Neural cell (in vitro differentiated cells): ENCODE measurements around the gene MAP6.

ENCODE experiments used
- CTCF ChIP-seq: fragments of 450-650 bp; IDR thresholded peaks from 2 replicates; pipeline ENCODE4 v1.5.1; 2014; ENCODE audit warnings: antibody characterized with exemption, mild to moderate bottlenecking, moderate library complexity; ENCODE audit not compliant: poor library complexity, severe bottlenecking
- EP300 ChIP-seq: fragments of 450-650 bp; conservative IDR thresholded peaks from 2 replicates; pipeline ENCODE4 v1.6.1; 2014; ENCODE audit warnings: antibody characterized with exemption, mild to moderate bottlenecking, moderate library complexity; ENCODE audit not compliant: poor library complexity, severe bottlenecking
- EZH2 ChIP-seq: fragments of 200-600, 300-800 bp; shearing (Covaris generic), sonication (generic); IDR thresholded peaks from 2 replicates; pipeline ENCODE4 v1.6.1; 2014; ENCODE audit warnings: antibody characterized with exemption, low read length, borderline replicate concordance, mild to moderate bottlenecking; ENCODE audit not compliant: insufficient read depth, poor library complexity, severe bottlenecking
- POLR2AphosphoS5 ChIP-seq: IDR thresholded peaks from 2 replicates; pipeline ENCODE4 v1.6.1; 2012
- REST ChIP-seq: IDR thresholded peaks from 2 replicates; pipeline ENCODE4 v1.6.1; 2012; ENCODE audit warnings: borderline replicate concordance

DNA sequence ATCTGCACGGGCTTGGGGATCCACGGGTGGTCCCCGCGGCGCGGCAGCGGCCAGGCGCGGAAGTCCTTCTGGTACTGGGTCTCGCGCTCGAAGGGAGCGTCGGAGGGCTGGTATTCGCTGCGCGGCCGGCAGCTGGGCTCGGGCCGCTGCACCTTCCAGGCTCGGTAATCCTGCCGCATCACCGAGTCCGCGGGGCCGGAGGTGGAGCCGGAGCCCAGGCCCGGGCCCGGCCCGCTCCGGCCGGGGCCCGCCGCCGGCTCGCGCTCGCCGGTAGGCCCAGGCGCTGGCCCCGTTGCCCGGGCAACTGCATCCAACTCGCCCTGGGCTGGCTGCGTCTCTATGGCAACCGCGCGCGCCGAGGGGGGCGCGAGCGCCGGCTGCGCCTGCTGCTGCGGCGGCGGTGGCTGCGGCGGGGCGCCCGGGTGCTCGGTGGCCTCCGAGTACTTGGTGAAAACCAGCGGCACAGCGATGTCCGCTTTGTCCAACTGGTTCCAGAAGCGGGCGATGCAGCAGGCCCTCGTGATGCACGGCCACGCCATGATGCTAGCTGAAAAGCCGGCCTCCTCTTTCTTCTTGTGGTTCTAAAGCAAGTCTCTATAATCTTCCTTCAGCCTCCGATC, 897 bp downstream of the MAP6 start:
- no peak for TF ChIP-seq POLR2AphosphoS5
- TF ChIP-seq CTCF = no peak
- TF ChIP-seq EP300 = peak; percentile 8
- TF ChIP-seq REST = no peak
- no peak for TF ChIP-seq EZH2
